Measurements from ENCODE around the gene C1orf167. TPM values are rescaled to one million over a fixed set of nuclear protein-coding genes. Genes with fewer than 3 reads are reported as not detected.

Gene C1orf167
- total and polyA plus RNA-seq, 2 experiments from 2014 or later: 1.7 to 2.2 TPM

- TF ChIP-seq ZNF462 (CRISPR knock-in tag; IDR thresholded peaks at IDR 0.05) (no peak), JUNB (IDR thresholded peaks at IDR 0.05; ENCODE audit: unreplicated experiment) (no peak), ZNF331 (CRISPR knock-in tag; IDR thresholded peaks at IDR 0.05; ENCODE audit: low read depth) (no peak), NANOG (IDR thresholded peaks at IDR 0.05; ENCODE audit: borderline replicate concordance) (no peak)
Measured at GRCh38 chr1:11778844-11779623, 17.0 kb downstream of the C1orf167 start (continued).

- H3K27me3 Mint-ChIP-seq (ENCODE audit: insufficient read depth, low read depth, poor library complexity): peaks cover 4% of the 10 kb centered on the region
- Histone ChIP-seq H4K20me1 (replicated peaks; ENCODE audit: insufficient read depth) (no peaks in the 10 kb centered on the region), H3K9me2 (ENCODE audit: insufficient read depth) (no peaks in the 10 kb centered on the region), H3F3A (replicated peaks; ENCODE audit: low read depth) (0 out of 2 replicates have a peak, but pooled peaks cover 6% of the 10 kb centered on the region), H2AFZ (no peak overlapping the region), H3K4me3 (no peak overlapping the region), H3K79me2 (replicated peaks; ENCODE audit: insufficient read depth) (no peaks in the 10 kb centered on the region), H3K4me2 (no peak overlapping the region), H3K27me3 (ENCODE audit: insufficient read depth) (no peaks in the 10 kb centered on the region), H3K36me3 (ENCODE audit: insufficient read depth) (no peaks in the 10 kb centered on the region), H3K27ac (ENCODE audit: low read depth) (no peak overlapping the region), H3K4me1 (ENCODE audit: insufficient read depth) (peaks cover 6% of the 10 kb centered on the region; the same call in 1 of the 2 replicates)
- DNase-seq (ENCODE audit: low spot score): no peak
- TF ChIP-seq ZNF114 (CRISPR knock-in tag; IDR thresholded peaks at IDR 0.05) (no peak), EZH2phosphoT487 (IDR thresholded peaks at IDR 0.05; ENCODE audit: unreplicated experiment) (no peak), POLR2AphosphoS5 (IDR thresholded peaks at IDR 0.05; ENCODE audit: low read depth) (no peak), NANOG (IDR thresholded peaks at IDR 0.05; ENCODE audit: borderline replicate concordance) (no peak), EZH2 (IDR thresholded peaks at IDR 0.05; ENCODE audit: low read depth, unreplicated experiment) (no peak)
- no peaks in the 10 kb centered on the region for H3K36me3 Mint-ChIP-seq (ENCODE audit: low read depth)
- no peak overlapping the region for H3K27ac Mint-ChIP-seq
- H3K9me3 Mint-ChIP-seq: no peaks in the 10 kb centered on the region
- no peak for ATAC-seq
- H3K4me1 Mint-ChIP-seq: peaks cover 6% of the 10 kb centered on the region; the same call in 1 of the 3 replicates
- no peak overlapping the region for H3K4me3 Mint-ChIP-seq
Measured at GRCh38 chr1:11779715-11780379, 17.9 kb downstream of the C1orf167 start.
